Choroid plexus epithelial cell (primary cell): ENCODE data around the gene CYB561D2.

ENCODE experiments used
- DNase-seq: peaks from one replicate; pipeline ENCODE4 v3.0.0-alpha.2; 2010; ENCODE audit warnings: low read depth
- H3K4me3 ChIP-seq: 2 replicates; pipeline ENCODE4 v1.5.1; 2011; ENCODE audit warnings: low read depth, mild to moderate bottlenecking, control low read depth, low read length, moderate library complexity
- CTCF ChIP-seq: conservative IDR thresholded peaks from 2 replicates; pipeline ENCODE4 v1.5.1; 2011; ENCODE audit warnings: low read depth, mild to moderate bottlenecking, control low read depth, inconsistent platforms, low read length, moderate library complexity

The CYB561D2 gene

GRCh38 chr3:50390508-50391224, 40.0 kb downstream of the CYB561D2 start:
- H3K4me3 ChIP-seq, result no peak overlapping the region
- no peak for TF ChIP-seq CTCF
- no peak for DNase-seq

- no peak for DNase-seq
- no peak overlapping the region for H3K4me3 ChIP-seq
- TF ChIP-seq CTCF, result no peak
Measured at GRCh38 chr3:50392101-50392715, 41.5 kb downstream of the CYB561D2 start.

DNA sequence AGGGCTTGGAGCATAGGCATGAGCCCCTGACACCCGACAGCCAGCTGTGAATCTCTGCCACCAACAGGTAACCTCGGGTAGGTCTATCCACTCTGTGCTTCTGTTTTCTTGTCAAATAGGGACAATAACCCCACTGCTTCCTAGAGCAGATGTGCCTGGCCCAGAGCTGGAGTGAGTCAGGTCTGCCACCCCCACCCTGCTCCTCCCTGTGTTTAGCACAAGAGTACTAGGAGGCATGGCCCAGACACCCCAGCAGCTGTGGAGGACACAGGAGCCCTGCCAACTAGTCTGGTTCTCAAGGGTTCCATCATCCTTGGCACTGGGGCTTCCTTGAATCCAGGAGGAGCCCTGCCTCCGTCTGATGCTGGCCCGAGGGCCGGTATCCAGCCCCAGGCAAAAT, 42.4 kb downstream of the CYB561D2 start:
- no peak for TF ChIP-seq CTCF
- no peak for DNase-seq
- H3K4me3 ChIP-seq, result no peak overlapping the region

DNA sequence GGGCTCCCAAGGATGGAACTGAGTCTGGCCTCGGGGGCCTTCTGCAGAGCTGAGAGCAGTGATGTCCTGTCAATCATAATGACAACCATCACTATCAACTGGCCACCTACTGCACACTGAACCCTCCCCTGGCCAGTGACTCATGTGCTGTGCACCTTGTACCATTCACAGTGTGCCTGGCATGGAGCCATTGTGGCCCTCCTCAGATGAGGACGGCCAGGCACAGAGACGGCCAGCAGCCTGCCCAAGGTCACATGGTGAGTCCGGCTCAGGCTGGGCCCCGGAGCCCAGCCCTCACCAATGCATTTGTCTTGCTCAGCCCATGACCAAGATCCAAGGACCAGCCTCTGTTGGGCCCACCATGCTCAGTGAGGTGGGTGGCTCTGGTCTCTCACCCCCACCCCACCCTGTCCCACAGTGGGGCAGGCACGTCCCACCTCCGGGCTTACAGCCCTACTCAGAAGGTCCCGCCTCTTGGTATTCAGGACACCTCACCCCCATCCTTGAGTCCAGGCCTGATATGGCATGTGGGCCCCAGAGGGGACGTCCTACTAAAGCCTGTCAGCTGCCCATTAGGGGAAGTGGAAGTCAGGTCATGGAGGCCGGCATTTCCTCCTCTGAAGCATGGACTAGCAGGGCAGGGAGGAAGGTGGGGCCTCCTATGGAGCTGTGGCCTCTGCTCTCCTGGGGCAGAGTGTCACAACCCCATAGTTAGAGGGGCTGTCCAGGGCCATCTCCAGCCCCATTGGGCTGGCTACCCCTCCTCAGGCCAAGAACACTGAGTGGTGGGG, 44.6 kb downstream of the CYB561D2 start:
- no peak overlapping the region for H3K4me3 ChIP-seq
- no peak for DNase-seq
- TF ChIP-seq CTCF, result no peak

GRCh38 chr3:50396502-50396901, 45.8 kb downstream of the CYB561D2 start:
- no peak for TF ChIP-seq CTCF

DNA sequence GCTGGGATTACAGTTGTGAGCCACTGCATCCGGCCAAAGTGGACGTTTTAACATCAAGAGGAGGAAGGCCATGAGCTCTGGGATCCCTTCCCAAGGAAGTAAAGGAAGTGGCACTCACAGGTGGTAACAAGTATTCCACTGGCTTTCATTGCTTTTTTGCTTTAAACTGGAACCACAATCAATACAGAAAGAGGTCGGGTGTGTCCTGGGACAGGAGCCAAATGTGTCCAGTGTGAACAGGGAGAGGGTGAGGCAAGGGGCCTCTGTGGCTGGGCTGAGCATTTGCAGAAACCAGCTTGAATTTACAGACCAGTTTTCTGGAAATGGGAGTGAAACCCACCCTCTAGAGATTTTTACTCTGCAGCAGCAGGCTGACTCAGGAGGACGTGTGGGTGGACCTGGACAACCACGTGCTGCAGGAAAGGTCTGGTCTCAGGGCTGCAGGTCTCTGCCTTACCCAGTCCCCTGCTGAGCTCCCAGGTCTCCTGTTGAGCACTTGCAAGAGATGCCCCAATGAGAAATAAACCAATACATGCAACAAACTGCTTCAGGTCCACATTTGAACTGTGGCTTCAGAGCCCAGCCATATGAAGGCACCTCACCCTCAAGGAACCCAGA, 51.4 kb downstream of the CYB561D2 start:
- no peak for TF ChIP-seq CTCF
- DNase-seq, result peak; percentile 18
- H3K4me3 ChIP-seq, result no peak overlapping the region

More at GRCh38 chr3:50396502-50396901, 45.8 kb downstream of the CYB561D2 start:
- no peak overlapping the region for H3K4me3 ChIP-seq
- DNase-seq, result no peak
